Measurements from ENCODE around the gene SPAG5. TPM values are rescaled to one million over a fixed set of nuclear protein-coding genes. Genes with fewer than 3 reads are reported as not detected.
A peak's percentile ranks its signal among the peaks of the same experiment; 100 is the strongest.

Gene SPAG5
- total RNA-seq, 1 donor from 2014 or later: 1.3 TPM

- Histone ChIP-seq H3K36me3 (ENCODE audit: control insufficient read depth, insufficient read depth, low read length) (peaks cover 3% of the 10 kb centered on the region), H3K27me3 (ENCODE audit: control insufficient read depth, insufficient read depth, low read length) (no peaks in the 10 kb centered on the region), H3K4me3 (ENCODE audit: low read depth, low read length) (no peak overlapping the region)
- FAIRE-seq (no peak), DNase-seq (ENCODE audit: low read depth) (peak; percentile 56)
- TF ChIP-seq CTCF (IDR thresholded peaks at IDR 0.05; ENCODE audit: insufficient read depth, low read length, severe bottlenecking): peak; percentile 92
These were observed 51.0 kb downstream of the SPAG5 start for GRCh38 chr17:28547623-28548416.

GRCh38 chr17:28547096-28547622 lies 51.7 kb downstream of the SPAG5 start:
- DNase-seq (ENCODE audit: low read depth) (no peak), FAIRE-seq (no peak)
- TF ChIP-seq CTCF (IDR thresholded peaks at IDR 0.05; ENCODE audit: insufficient read depth, low read length, severe bottlenecking): no peak
- H3K4me3 ChIP-seq (ENCODE audit: low read depth, low read length): no peak overlapping the region
- H3K36me3 ChIP-seq (ENCODE audit: control insufficient read depth, insufficient read depth, low read length): peaks cover 3% of the 10 kb centered on the region
- H3K27me3 ChIP-seq (ENCODE audit: control insufficient read depth, insufficient read depth, low read length): no peaks in the 10 kb centered on the region

- no peak overlapping the region for H3K4me3 ChIP-seq (ENCODE audit: low read depth, low read length)
- DNase-seq (ENCODE audit: low read depth) (no peak), FAIRE-seq (no peak)
- no peak for TF ChIP-seq CTCF (IDR thresholded peaks at IDR 0.05; ENCODE audit: insufficient read depth, low read length, severe bottlenecking)
- H3K36me3 ChIP-seq (ENCODE audit: control insufficient read depth, insufficient read depth, low read length): peaks cover 3% of the 10 kb centered on the region
- no peaks in the 10 kb centered on the region for H3K27me3 ChIP-seq (ENCODE audit: control insufficient read depth, insufficient read depth, low read length)
These were observed 52.9 kb downstream of the SPAG5 start for GRCh38 chr17:28545787-28546415.

GRCh38 chr17:28545141-28545503 lies 53.7 kb downstream of the SPAG5 start:
- Histone ChIP-seq H3K36me3 (ENCODE audit: control insufficient read depth, insufficient read depth, low read length) (peaks cover 3% of the 10 kb centered on the region), H3K27me3 (ENCODE audit: control insufficient read depth, insufficient read depth, low read length) (no peaks in the 10 kb centered on the region), H3K4me3 (ENCODE audit: low read depth, low read length) (no peak overlapping the region)
- DNase-seq (ENCODE audit: low read depth) (no peak), FAIRE-seq (no peak)
- TF ChIP-seq CTCF (IDR thresholded peaks at IDR 0.05; ENCODE audit: insufficient read depth, low read length, severe bottlenecking): no peak

- TF ChIP-seq CTCF (IDR thresholded peaks at IDR 0.05; ENCODE audit: insufficient read depth, low read length, severe bottlenecking): no peak
- peaks cover 3% of the 10 kb centered on the region for H3K36me3 ChIP-seq (ENCODE audit: control insufficient read depth, insufficient read depth, low read length)
- DNase-seq (ENCODE audit: low read depth) (no peak), FAIRE-seq (no peak)
- H3K27me3 ChIP-seq (ENCODE audit: control insufficient read depth, insufficient read depth, low read length): no peaks in the 10 kb centered on the region
- no peak overlapping the region for H3K4me3 ChIP-seq (ENCODE audit: low read depth, low read length)
These were observed 54.3 kb downstream of the SPAG5 start for GRCh38 chr17:28544402-28545140.
